GM12878 (cell line): Measurements from ENCODE around the gene SEC11C. TPM values are rescaled to one million over a fixed set of nuclear protein-coding genes. Genes with fewer than 3 reads are reported as not detected.

Experiments used
- ATAC-seq: fragments of 200-7000 bp; cut with Tn5 transposase; 3 replicates; pipeline ENCODE4 v1.9.1; 2020; ENCODE audit warnings: mild to moderate bottlenecking, moderate library complexity
- BruUV-seq: library from RNA; stranded (reverse); fragments of 400-500 nt; replicated peaks from 2 replicates; lab custom pipeline; 2021; lab: Mats Ljungman, UMichigan
- CTCF ChIA-PET: fragments of 300-600 bp; sonication (Branson Sonifier 250); formaldehyde crosslinking; extraction: SDS; loops from one replicate; lab custom pipeline; 2021; ENCODE audit warnings: inconsistent platforms; lab: Yijun Ruan, JAX
- POLR2A ChIA-PET: fragments of 350-600 bp; formaldehyde crosslinking; extraction: SDS; loops from one replicate; lab custom pipeline; 2021; ENCODE audit warnings: inconsistent platforms; lab: Charles Lee
- RAD21 ChIA-PET: fragments of 300-600 bp; sonication (Branson Sonifier 250); formaldehyde crosslinking; loops from one replicate; lab custom pipeline; 2023; ENCODE audit warnings: antibody characterized with exemption; ENCODE audit not compliant: unreplicated experiment; lab: Charles Lee
- SMC1A ChIA-PET: fragments of 300-600 bp; sonication (Branson Sonifier 250); formaldehyde crosslinking; loops from one replicate; lab custom pipeline; 2023; ENCODE audit not compliant: unreplicated experiment, uncharacterized antibody; lab: Charles Lee
- DNase-seq: peaks from one replicate; pipeline ENCODE4 v3.0.0-alpha.2; 2011; ENCODE audit warnings: low read depth, low spot score
- FAIRE-seq: peaks from 3 replicates; lab custom pipeline; 2011; peaks lifted over from hg19 to GRCh38; lab: Jason Lieb, UNC
- H2AFZ ChIP-seq: 2 replicates; pipeline ENCODE4 v1.6.0; 2011; ENCODE audit warnings: low read depth, low read length, control low read depth; ENCODE audit not compliant: control insufficient read depth
- H3K27ac ChIP-seq: 2 replicates; pipeline ENCODE4 v1.5.1; 2011; ENCODE audit warnings: control low read depth; ENCODE audit not compliant: control insufficient read depth, insufficient read depth
- H3K27me3 ChIP-seq, 2 experiments: replicated peaks in 1 of 2; 2 replicates each; pipeline versions ENCODE4 v1.6.0 to v1.6.1; 2011; ENCODE audit warnings: low read length in 1 of 2; ENCODE audit not compliant: control insufficient read depth in 2 of 2, insufficient read depth in 2 of 2
- H3K36me3 ChIP-seq, 2 experiments: 2 replicates each; pipeline ENCODE4 v1.5.1; 2011; ENCODE audit warnings: low read length in 1 of 2; ENCODE audit not compliant: control insufficient read depth in 2 of 2, insufficient read depth in 2 of 2
- H3K4me1 ChIP-seq: 2 replicates; pipeline ENCODE4 v1.6.1; 2011; ENCODE audit warnings: mild to moderate bottlenecking, low read length, moderate library complexity, mixed read lengths; ENCODE audit not compliant: control insufficient read depth, insufficient read depth
- H3K4me2 ChIP-seq: 2 replicates; pipeline ENCODE4 v1.6.0; 2011; ENCODE audit warnings: control low read depth; ENCODE audit not compliant: control insufficient read depth, insufficient read depth
- H3K4me3 ChIP-seq: fragments of 200-600 bp; sonication (generic); 2 replicates; pipeline ENCODE4 v1.5.1; 2016
- H3K79me2 ChIP-seq: 2 replicates; pipeline ENCODE4 v1.6.0; 2011; ENCODE audit warnings: low read length; ENCODE audit not compliant: control insufficient read depth, insufficient read depth
- H3K9ac ChIP-seq: 2 replicates; pipeline ENCODE4 v1.8.0; 2011; ENCODE audit warnings: low read length, control low read depth, mixed read lengths; ENCODE audit not compliant: control insufficient read depth, insufficient read depth
- H3K9me3 ChIP-seq: replicated peaks from 3 replicates; pipeline ENCODE4 v1.5.1; 2011; ENCODE audit warnings: mild to moderate bottlenecking, low read length; ENCODE audit not compliant: control insufficient read depth, insufficient read depth
- H4K20me1 ChIP-seq: 2 replicates; pipeline ENCODE4 v1.6.0; 2011; ENCODE audit not compliant: control insufficient read depth, insufficient read depth
- CBX3 ChIP-seq: fragments of 200-600 bp; sonication (generic); IDR thresholded peaks from 2 replicates; pipeline ENCODE4 v1.6.1; 2016; ENCODE audit warnings: low read depth, borderline replicate concordance
- CHD1 ChIP-seq: IDR thresholded peaks from 2 replicates; pipeline ENCODE4 v1.6.1; 2012; ENCODE audit warnings: low read depth, low read length, improper control_type of control experiment
- CREM ChIP-seq: IDR thresholded peaks from 2 replicates; pipeline ENCODE4 v1.6.1; 2014; ENCODE audit warnings: antibody characterized with exemption, low read depth
- EGR1 ChIP-seq, 2 experiments: IDR thresholded peaks; 1 replicate in 1 of 2; 2 replicates in 1 of 2; pipeline ENCODE4 v1.6.1; 2011 to 2012; ENCODE audit warnings: low read depth in 2 of 2, low read length in 2 of 2, borderline replicate concordance in 1 of 2, mild to moderate bottlenecking in 1 of 2, moderate library complexity in 1 of 2
- EZH2 ChIP-seq: IDR thresholded peaks from 2 replicates; pipeline ENCODE4 v1.6.1; 2012; ENCODE audit warnings: low read depth, mild to moderate bottlenecking, control low read depth, inconsistent platforms, low read length, borderline replicate concordance; ENCODE audit not compliant: control insufficient read depth
- MYC ChIP-seq: IDR thresholded peaks from 2 replicates; pipeline ENCODE4 v1.6.1; 2011; ENCODE audit warnings: mild to moderate bottlenecking, low read length, moderate library complexity, inconsistent platforms; ENCODE audit not compliant: insufficient read depth, insufficient replicate concordance, insufficient read length, severe bottlenecking
- NBN ChIP-seq: fragments of 450-650 bp; IDR thresholded peaks from 2 replicates; pipeline ENCODE4 v1.6.1; 2016
- NR2C2 ChIP-seq: IDR thresholded peaks from 2 replicates; pipeline ENCODE4 v1.6.1; 2011; ENCODE audit warnings: borderline replicate concordance, low read depth; ENCODE audit not compliant: control insufficient read depth, insufficient read length
- POLR2AphosphoS5 ChIP-seq: IDR thresholded peaks from 2 replicates; pipeline ENCODE4 v1.6.1; 2011; ENCODE audit warnings: mild to moderate bottlenecking, low read length, inconsistent platforms
- RBBP5 ChIP-seq: fragments of 200-600 bp; sonication (generic); conservative IDR thresholded peaks from 2 replicates; pipeline ENCODE4 v1.6.1; 2016
- SIX5 ChIP-seq: IDR thresholded peaks from 2 replicates; pipeline ENCODE4 v1.6.1; 2011; ENCODE audit warnings: mild to moderate bottlenecking, low read depth, low read length, moderate library complexity; ENCODE audit not compliant: severe bottlenecking
- SMAD1 ChIP-seq: fragments of 450-650 bp; IDR thresholded peaks from 2 replicates; pipeline ENCODE4 v1.6.1; 2018; ENCODE audit warnings: mild to moderate bottlenecking, low read depth; ENCODE audit not compliant: partially characterized antibody
- SREBF2 ChIP-seq: IDR thresholded peaks from 2 replicates; pipeline ENCODE4 v1.6.1; 2012; ENCODE audit warnings: mild to moderate bottlenecking, low read length
- YBX1 ChIP-seq: fragments of 450-650 bp; IDR thresholded peaks from 2 replicates; pipeline ENCODE4 v1.6.1; 2016; ENCODE audit warnings: antibody characterized with exemption
- ZNF384 ChIP-seq: IDR thresholded peaks from 2 replicates; pipeline ENCODE4 v1.6.1; 2012; ENCODE audit warnings: low read depth, mild to moderate bottlenecking, low read length, improper control_type of control experiment, borderline replicate concordance
- WGBS: methylation state at CpG from one replicate; pipeline ENCODE4 v1.1.6; 2016; ENCODE audit warnings: low lambda C conversion rate; ENCODE audit not compliant: insufficient replicate concordance, insufficient coverage; ENCODE audit errors: missing lambda C conversion rate; 5-methylcytosine and 5-hydroxymethylcytosine counted together
- in situ Hi-C: fragments of 300-500 bp; cut with MboI; formaldehyde crosslinking; loops from 9 replicates; pipeline ENCODE4 v1.14.3; 2018; ENCODE audit warnings: mixed read lengths
- intact Hi-C: fragments of 100-400 bp; cut with micrococcal nuclease; formaldehyde crosslinking; loops from one replicate; pipeline ENCODE4 v1.14.2; 2022; ENCODE audit not compliant: unreplicated experiment
- polyA plus RNA-seq, 11 experiments: library from polyadenylated mRNA; depleted of rRNA in 4 of 11; unstranded in 6 of 11; stranded (reverse) in 5 of 11; fragments of >200 nt; fragmentation: Nextera tagmentation in 4 of 11; fragmentation: Illumina TruSeq in 1 of 11; extraction: Ambion mirVana in 4 of 11; extraction: Trizol in 1 of 11; gene quantifications; 1 replicate in 1 of 11; 2 replicates in 10 of 11; pipeline versions ENCODE4 v1.2.1 to v1.2.3, GENCODE V29; 2011 to 2016; ENCODE audit warnings: inconsistent platforms in 2 of 11, missing spikeins in 2 of 11, low read depth in 1 of 11
- total RNA-seq, 4 experiments: library from RNA; depleted of rRNA in 3 of 4; stranded (reverse); fragments of >200 nt in 3 of 4; fragmentation: Illumina TruSeq in 1 of 4; extraction: Trizol in 1 of 4; gene quantifications; 2 replicates each; pipeline versions ENCODE4 v1.2.1 to v1.2.3, GENCODE V29; 2013 to 2021
- TF ChIP-seq, protein P1 (sequence below): fragments of 450-650 bp; IDR thresholded peaks from 2 replicates; pipeline ENCODE4 v1.6.1; 2018; ENCODE audit warnings: mild to moderate bottlenecking, low read depth, moderate library complexity; ENCODE audit not compliant: partially characterized antibody
- TF ChIP-seq, protein P2 (sequence below): IDR thresholded peaks from 2 replicates; pipeline ENCODE4 v1.6.1; 2011; ENCODE audit warnings: borderline replicate concordance, low read depth, mild to moderate bottlenecking, moderate library complexity, low read length; ENCODE audit not compliant: insufficient read depth, poor library complexity, severe bottlenecking

The SEC11C gene
- total and polyA plus RNA-seq, 10 of the 15 experiments (the other 5 are each of a cell fraction or from before 2014, with no cell fraction given) = 124 to 649 (median 211) TPM

- TF ChIP-seq POLR2AphosphoS5 = peak; percentile 69; the same call in 1 of the 2 replicates
- TF ChIP-seq, protein P1, sequence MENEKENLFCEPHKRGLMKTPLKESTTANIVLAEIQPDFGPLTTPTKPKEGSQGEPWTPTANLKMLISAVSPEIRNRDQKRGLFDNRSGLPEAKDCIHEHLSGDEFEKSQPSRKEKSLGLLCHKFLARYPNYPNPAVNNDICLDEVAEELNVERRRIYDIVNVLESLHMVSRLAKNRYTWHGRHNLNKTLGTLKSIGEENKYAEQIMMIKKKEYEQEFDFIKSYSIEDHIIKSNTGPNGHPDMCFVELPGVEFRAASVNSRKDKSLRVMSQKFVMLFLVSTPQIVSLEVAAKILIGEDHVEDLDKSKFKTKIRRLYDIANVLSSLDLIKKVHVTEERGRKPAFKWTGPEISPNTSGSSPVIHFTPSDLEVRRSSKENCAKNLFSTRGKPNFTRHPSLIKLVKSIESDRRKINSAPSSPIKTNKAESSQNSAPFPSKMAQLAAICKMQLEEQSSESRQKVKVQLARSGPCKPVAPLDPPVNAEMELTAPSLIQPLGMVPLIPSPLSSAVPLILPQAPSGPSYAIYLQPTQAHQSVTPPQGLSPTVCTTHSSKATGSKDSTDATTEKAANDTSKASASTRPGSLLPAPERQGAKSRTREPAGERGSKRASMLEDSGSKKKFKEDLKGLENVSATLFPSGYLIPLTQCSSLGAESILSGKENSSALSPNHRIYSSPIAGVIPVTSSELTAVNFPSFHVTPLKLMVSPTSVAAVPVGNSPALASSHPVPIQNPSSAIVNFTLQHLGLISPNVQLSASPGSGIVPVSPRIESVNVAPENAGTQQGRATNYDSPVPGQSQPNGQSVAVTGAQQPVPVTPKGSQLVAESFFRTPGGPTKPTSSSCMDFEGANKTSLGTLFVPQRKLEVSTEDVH = no peak
- no peak for TF ChIP-seq SIX5
- TF ChIP-seq EZH2 = no peak
Observed at GRCh38 chr18:59141294-59142068, 1.8 kb downstream of the SEC11C start (continued).

- H2AFZ ChIP-seq = no peak overlapping the region
- no peaks in the 10 kb centered on the region for H4K20me1 ChIP-seq
- H3K79me2 ChIP-seq = peaks cover 76% of the 10 kb centered on the region
- no peaks in the 10 kb centered on the region for H3K27me3 ChIP-seq
- H3K4me2 ChIP-seq = peak overlapping the region; percentile 81
- in situ Hi-C loops = no loop called here
- RAD21 ChIA-PET = interaction anchor here (1.1 to 3.2 kb wide), 4 partner anchors 10 to 177 kb away, joined by 3 to 9 read pairs (median 8); no protein-coding TSS in a partner anchor
- H3K36me3 ChIP-seq = peaks cover 3 to 5% of the 10 kb centered on the region in 2 experiments; a peak in 3 of 4 replicates
- intact Hi-C loops = loop anchor here (2.0 to 10.0 kb wide), 4 partner anchors 170 to 693 kb away; partner anchors contain the start of gene LMAN1
- H3K4me3 ChIP-seq = peak overlapping the region; percentile 93
- H3K9me3 ChIP-seq = no peaks in the 10 kb centered on the region
- BruUV-seq = no TSS peak
- SMC1A ChIA-PET = interaction anchor here (1.0 to 1.7 kb wide), 9 partner anchors 15 to 604 kb away, joined by 3 to 5 read pairs (median 3); partner anchors contain the start of gene LMAN1
- ATAC-seq = peak; percentile 31
- FAIRE-seq = no peak
- DNase-seq = peak; percentile 44
- H3K4me1 ChIP-seq = peaks cover 12% of the 10 kb centered on the region
- POLR2A ChIA-PET = interaction anchor here (1.2 kb wide), 2 partner anchors 9 to 217 kb away, joined by 4 read pairs; partner anchors contain the start of gene LMAN1
- WGBS = 2% methylated on average over 6 of the region's 6 CpGs
- peak overlapping the region; percentile 97 for H3K9ac ChIP-seq
- CTCF ChIA-PET = interaction anchor here (0.6 to 4.8 kb wide), 5 partner anchors 9 to 483 kb away, joined by 3 to 22 read pairs (median 4); no protein-coding TSS in a partner anchor
- H3K27ac ChIP-seq = peak overlapping the region; percentile 98
- TF ChIP-seq SREBF2 (no peak), CHD1 (no peak), ZNF384 (no peak), NBN (no peak), CBX3 (no peak), NR2C2 (no peak), CREM (peak; percentile 69; the same call in 1 of the 2 replicates), YBX1 (no peak), EGR1 (IDR thresholded peaks at IDR 0.05; ENCODE audit: borderline replicate concordance in 1 of 2, low read depth in 2 of 2, low read length in 2 of 2) (no peak), MYC (no peak), SMAD1 (no peak), RBBP5 (no peak)
- TF ChIP-seq, protein P2, sequence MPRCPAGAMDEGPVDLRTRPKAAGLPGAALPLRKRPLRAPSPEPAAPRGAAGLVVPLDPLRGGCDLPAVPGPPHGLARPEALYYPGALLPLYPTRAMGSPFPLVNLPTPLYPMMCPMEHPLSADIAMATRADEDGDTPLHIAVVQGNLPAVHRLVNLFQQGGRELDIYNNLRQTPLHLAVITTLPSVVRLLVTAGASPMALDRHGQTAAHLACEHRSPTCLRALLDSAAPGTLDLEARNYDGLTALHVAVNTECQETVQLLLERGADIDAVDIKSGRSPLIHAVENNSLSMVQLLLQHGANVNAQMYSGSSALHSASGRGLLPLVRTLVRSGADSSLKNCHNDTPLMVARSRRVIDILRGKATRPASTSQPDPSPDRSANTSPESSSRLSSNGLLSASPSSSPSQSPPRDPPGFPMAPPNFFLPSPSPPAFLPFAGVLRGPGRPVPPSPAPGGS = no peak
Observed at GRCh38 chr18:59142274-59142673, 2.6 kb downstream of the SEC11C start.
